Small intestine (tissue), 7 donors: ENCODE measurements around the gene ZNF384. TPM values are rescaled to one million over a fixed set of nuclear protein-coding genes. Genes with fewer than 3 reads are reported as not detected.

Source experiments
- DNase-seq, 2 donors: peaks; one replicate each; pipeline versions ENCODE4 v3.0.0 to v3.0.0-alpha.2; 2013
- FAIRE-seq: peaks from 2 replicates; lab custom pipeline; 2012; peaks lifted over from hg19 to GRCh38; lab: Jason Lieb, UNC
- H3K27ac ChIP-seq, 3 donors: one replicate each; pipeline ENCODE4 v1.5.1; 2013; ENCODE audit warnings: low read length in 2 of 3, mild to moderate bottlenecking in 2 of 3, control low read depth in 1 of 3, inconsistent platforms in 1 of 3, low read depth in 1 of 3, moderate library complexity in 1 of 3
- H3K27me3 ChIP-seq, 3 donors: one replicate each; pipeline ENCODE4 v1.6.1; 2013; ENCODE audit warnings: low read length in 3 of 3, inconsistent platforms in 1 of 3; ENCODE audit not compliant: control insufficient read depth in 3 of 3, insufficient read depth in 3 of 3
- H3K36me3 ChIP-seq, 3 donors: one replicate each; pipeline ENCODE4 v1.6.1; 2013; ENCODE audit warnings: low read length in 3 of 3, inconsistent platforms in 1 of 3, low read depth in 1 of 3, mild to moderate bottlenecking in 1 of 3, moderate library complexity in 1 of 3; ENCODE audit not compliant: control insufficient read depth in 3 of 3, insufficient read depth in 2 of 3
- H3K4me1 ChIP-seq, 3 donors: one replicate each; pipeline ENCODE4 v1.6.1; 2013; ENCODE audit warnings: low read length in 2 of 3, inconsistent platforms in 1 of 3, low read depth in 1 of 3, mild to moderate bottlenecking in 1 of 3, moderate library complexity in 1 of 3; ENCODE audit not compliant: control insufficient read depth in 3 of 3, insufficient read depth in 2 of 3
- H3K4me3 ChIP-seq, 3 donors: one replicate each; pipeline ENCODE4 v1.5.1; 2013; ENCODE audit warnings: low read length in 3 of 3, control low read depth in 1 of 3, inconsistent platforms in 1 of 3, low read depth in 1 of 3, mild to moderate bottlenecking in 1 of 3, moderate library complexity in 1 of 3
- H3K9me3 ChIP-seq, 2 donors: one replicate each; pipeline ENCODE4 v1.6.1; 2013; ENCODE audit warnings: low read depth in 1 of 2, low read length in 1 of 2; ENCODE audit not compliant: control insufficient read depth in 2 of 2, insufficient read depth in 1 of 2
- WGBS, 3 donors: extraction: QIAGEN DNeasy Blood & Tissue Kit; methylation state at CpG; one replicate each; pipeline ENCODE4 v1.1.7; 2013; 5-methylcytosine and 5-hydroxymethylcytosine counted together
- polyA plus RNA-seq, 4 donors: library from polyadenylated mRNA; stranded (reverse) in 3 of 4; unstranded in 1 of 4; fragments of 200-250 nt in 3 of 4; fragments of 120-200 nt in 1 of 4; gene quantifications; one replicate each; pipeline versions ENCODE4 v1.2.1 to v1.2.3, GENCODE V29; 2013
- donor health status: healthy with polysubstance abuse.
- donor health status: control.
- donor health status: control.
- donor health status: Bipolar disorder and iron deficiency.
- donor health status: healthy.

ZNF384 gene
- polyA plus RNA-seq, 4 donors = 26.2 to 82.3 (median 34.6) TPM

- Histone ChIP-seq H3K4me3 (no peak overlapping the region), H3K9me3 (no peaks in the 10 kb centered on the region), H3K27ac (no peak overlapping the region), H3K4me1 (no peaks in the 10 kb centered on the region), H3K27me3 (no peaks in the 10 kb centered on the region), H3K36me3 (peaks cover 30 to 60% (median 39%) of the 10 kb centered on the region in 3 donors)
- 85 to 96% (median 93%) methylated on average over 5 of the region's 5 CpGs for WGBS, 3 donors
- FAIRE-seq (no peak), DNase-seq (no peak)
These were observed 12.2 kb downstream of the ZNF384 start for GRCh38 chr12:6676962-6677361.

DNA sequence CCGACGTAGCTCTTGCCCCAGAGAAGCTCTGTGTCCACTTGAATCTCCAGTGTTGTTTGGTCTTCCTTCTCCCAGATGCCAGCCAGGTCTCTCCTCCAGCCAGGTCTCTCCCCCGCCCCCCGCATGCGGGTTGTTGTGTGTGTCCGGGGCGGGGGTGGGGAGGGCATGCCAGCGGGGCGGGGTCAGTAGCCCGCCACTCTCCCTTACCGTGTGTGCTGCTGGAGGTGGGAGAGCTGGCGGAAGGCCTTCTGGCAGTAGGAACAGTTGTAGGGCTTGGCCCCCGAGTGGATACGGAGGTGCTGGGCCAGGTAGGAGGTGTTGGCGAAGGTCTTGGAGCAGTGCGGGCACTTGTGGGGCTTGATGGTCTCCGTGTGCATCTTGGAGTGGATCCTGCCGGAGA lies 17.0 kb downstream of the ZNF384 start:
- no peaks in the 10 kb centered on the region for H3K4me1 ChIP-seq
- FAIRE-seq (no peak), DNase-seq (no peak)
- H3K27ac ChIP-seq = no peak overlapping the region
- WGBS, 3 donors = 90 to 92% (median 92%) methylated on average over 17 to 18 of the region's 18 CpGs
- peaks cover 45 to 67% (median 52%) of the 10 kb centered on the region in 3 donors for H3K36me3 ChIP-seq
- no peak overlapping the region for H3K4me3 ChIP-seq
- no peaks in the 10 kb centered on the region for H3K27me3 ChIP-seq
- no peaks in the 10 kb centered on the region for H3K9me3 ChIP-seq

GRCh38 chr12:6667559-6668210 lies 21.5 kb downstream of the ZNF384 start:
- H3K27me3 ChIP-seq = no peaks in the 10 kb centered on the region
- H3K36me3 ChIP-seq = peaks cover 32 to 57% (median 37%) of the 10 kb centered on the region in 3 donors
- 64 to 77% (median 76%) methylated on average over 7 to 8 of the region's 8 CpGs for WGBS, 3 donors
- no peaks in the 10 kb centered on the region for H3K9me3 ChIP-seq
- H3K4me3 ChIP-seq = no peak overlapping the region
- no peak overlapping the region for H3K27ac ChIP-seq
- DNase-seq = peak; percentile 46 to 54
- no peak for FAIRE-seq
- peaks cover 0 to 4% (median 0%) of the 10 kb centered on the region in 3 donors for H3K4me1 ChIP-seq

DNA sequence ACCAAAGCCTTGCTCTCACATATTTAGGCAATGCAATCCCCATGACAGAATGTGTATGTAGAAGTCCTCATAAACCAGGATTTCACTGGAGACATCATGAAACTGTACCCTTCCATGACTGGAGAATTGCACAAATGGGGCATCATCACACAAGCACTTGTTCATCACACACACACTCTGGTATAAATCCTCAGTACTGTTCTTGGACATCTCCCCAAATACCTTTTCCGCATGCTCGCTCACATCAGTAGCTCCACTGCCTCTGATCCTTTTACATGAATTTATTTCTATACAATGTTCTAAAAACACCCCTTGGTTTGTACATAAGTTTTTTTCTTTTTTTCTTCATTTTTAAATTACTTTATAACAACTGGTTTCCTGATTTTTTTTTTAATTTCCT lies 23.0 kb downstream of the ZNF384 start:
- Histone ChIP-seq H3K4me1 (peaks cover 0 to 10% (median 5%) of the 10 kb centered on the region in 3 donors), H3K27ac (no peak overlapping the region), H3K9me3 (no peaks in the 10 kb centered on the region), H3K4me3 (no peak overlapping the region), H3K36me3 (peaks cover 17 to 43% (median 25%) of the 10 kb centered on the region in 3 donors), H3K27me3 (no peaks in the 10 kb centered on the region)
- DNase-seq (no peak), FAIRE-seq (no peak)
- 94 to 100% (median 96%) methylated on average over 2 of the region's 2 CpGs for WGBS, 3 donors

DNA sequence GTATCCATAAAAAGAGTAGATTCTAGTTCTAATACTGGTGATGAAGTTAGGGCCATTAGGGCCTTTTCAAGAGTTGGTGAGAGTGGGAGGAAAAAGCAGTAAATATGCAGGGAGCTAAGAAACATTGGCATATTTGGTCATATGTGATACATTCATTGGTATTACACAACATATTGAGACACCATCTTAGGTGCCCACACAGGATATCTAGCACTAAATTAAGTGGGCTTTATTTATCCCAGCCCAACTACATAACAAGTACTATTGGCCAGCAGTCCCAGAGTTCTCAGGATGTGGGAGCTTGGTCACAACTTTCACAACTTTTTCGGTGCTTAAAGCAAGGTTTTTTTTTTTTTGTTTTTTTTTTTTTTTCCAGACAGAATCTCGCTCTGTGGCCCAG lies 24.3 kb downstream of the ZNF384 start:
- DNase-seq = no peak
- H3K9me3 ChIP-seq = no peaks in the 10 kb centered on the region
- no peak overlapping the region for H3K27ac ChIP-seq
- no peak for FAIRE-seq
- no peaks in the 10 kb centered on the region for H3K27me3 ChIP-seq
- peaks cover 0 to 10% (median 5%) of the 10 kb centered on the region in 3 donors for H3K4me1 ChIP-seq
- H3K4me3 ChIP-seq = no peak overlapping the region
- H3K36me3 ChIP-seq = peaks cover 8 to 32% (median 15%) of the 10 kb centered on the region in 3 donors
- 82 to 84% (median 83%) methylated on average over 2 of the region's 2 CpGs for WGBS, 3 donors

DNA sequence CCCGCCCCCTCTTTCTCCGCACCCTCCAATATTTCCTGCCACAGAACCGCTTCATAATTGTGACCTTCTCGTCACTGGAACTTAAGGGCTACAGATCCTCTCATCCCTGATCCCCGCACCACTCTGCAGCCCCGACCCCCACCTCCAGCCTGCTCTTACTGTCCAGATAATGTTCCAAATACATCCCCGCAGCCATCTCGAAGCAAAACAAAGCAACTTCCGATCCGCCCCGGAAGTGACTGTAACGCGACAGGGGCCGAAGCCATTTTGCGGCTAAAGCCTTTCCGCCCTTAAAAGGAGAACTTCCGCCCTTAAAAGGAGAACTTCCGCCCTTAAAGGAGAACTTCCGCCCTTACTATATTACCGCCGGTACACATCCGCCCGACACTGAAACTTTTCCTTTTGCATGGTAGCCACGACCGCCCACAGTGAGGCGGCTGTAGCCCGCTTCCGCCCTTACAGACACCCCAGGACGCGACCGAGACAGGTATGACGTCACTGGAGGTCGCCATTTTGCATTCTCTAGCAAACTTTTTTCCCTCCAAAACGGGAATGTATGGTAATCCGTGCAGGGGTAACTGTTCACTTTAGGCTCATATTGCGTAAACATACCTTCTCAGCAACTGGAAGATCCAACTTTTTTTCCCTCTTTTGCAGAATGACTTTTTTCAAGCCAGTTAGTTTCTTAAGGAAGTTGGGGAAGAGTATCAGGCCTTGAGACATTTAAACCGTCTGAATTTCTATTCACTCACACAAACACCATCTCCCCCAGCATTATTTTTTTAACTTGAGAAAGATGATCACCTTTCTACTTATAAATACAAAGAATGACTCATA lies 26.1 kb downstream of the ZNF384 start, which contains the start of gene ING4:
TSS of gene ING4 (minus strand) at position 214 of the 837 bp plus-strand sequence. CDS start at position 196, 18 bp downstream.
- Histone ChIP-seq H3K27ac (peak within 1 kb of the TSS; percentile 58 to 92 (median 84)), H3K27me3 (no peaks in the 10 kb centered on the region), H3K36me3 (peaks cover 6 to 33% (median 10%) of the 10 kb centered on the region in 3 donors), H3K4me1 (peaks cover 0 to 10% (median 5%) of the 10 kb centered on the region in 3 donors), H3K4me3 (peak within 1 kb of the TSS; percentile 58 to 86 (median 78)), H3K9me3 (no peaks in the 10 kb centered on the region)
- WGBS, 3 donors = 2% methylated on average over 37 of the region's 37 CpGs
- FAIRE-seq (peak; percentile 80), DNase-seq (peak; percentile 100)

DNA sequence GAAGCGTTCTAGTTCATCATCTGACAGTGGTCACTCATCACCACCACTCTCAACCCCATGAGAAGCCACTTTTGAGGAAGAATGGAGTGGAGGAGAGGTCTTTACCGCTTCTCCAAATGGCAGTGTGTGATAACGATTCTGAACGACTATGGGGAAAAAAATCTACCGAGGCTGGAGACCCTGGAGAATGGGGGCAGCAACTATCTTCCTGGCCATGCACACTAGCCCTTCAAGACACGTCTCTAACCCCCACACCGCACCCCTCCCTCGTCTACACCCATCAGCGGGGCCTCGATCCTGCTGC lies 26.6 kb downstream of the ZNF384 start:
- WGBS, 3 donors = 0 to 1% (median 0%) methylated on average over 10 of the region's 10 CpGs
- FAIRE-seq (no peak), DNase-seq (no peak)
- H3K4me1 ChIP-seq = peaks cover 0 to 10% (median 5%) of the 10 kb centered on the region in 3 donors
- H3K4me3 ChIP-seq = peak overlapping the region; percentile 58 to 86 (median 78)
- H3K9me3 ChIP-seq = no peaks in the 10 kb centered on the region
- no peaks in the 10 kb centered on the region for H3K27me3 ChIP-seq
- H3K27ac ChIP-seq = peak overlapping the region; percentile 34 to 78 (median 65)
- H3K36me3 ChIP-seq = peaks cover under 1 to 31% (median 5%) of the 10 kb centered on the region in 3 donors

DNA sequence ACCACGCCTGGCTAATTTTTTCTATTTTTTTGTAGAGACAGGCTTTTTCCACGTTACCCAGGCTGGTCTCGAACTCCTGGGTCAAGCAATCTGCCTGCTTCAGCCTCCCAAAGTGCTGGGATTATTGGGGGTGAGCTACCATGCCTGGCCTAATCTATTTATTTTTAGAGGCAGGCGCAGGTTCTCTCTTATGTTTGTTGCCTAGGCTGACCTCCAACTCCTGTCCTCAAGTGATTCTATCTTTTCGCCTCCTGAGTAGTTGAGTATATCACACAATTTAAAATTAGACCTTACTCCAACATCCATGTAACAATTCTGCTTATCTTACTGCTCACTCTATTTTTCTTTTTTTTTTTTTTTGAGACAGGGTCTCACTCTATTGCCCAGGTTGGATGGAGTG lies 35.2 kb downstream of the ZNF384 start:
- WGBS, 3 donors = 93 to 97% (median 95%) methylated on average over 5 of the region's 5 CpGs

More for the DNA sequence above, 35.2 kb downstream of the ZNF384 start:
- peaks cover 7 to 77% (median 19%) of the 10 kb centered on the region in 3 donors for H3K36me3 ChIP-seq
- no peaks in the 10 kb centered on the region for H3K4me1 ChIP-seq
- no peak for FAIRE-seq
- no peak overlapping the region for H3K27ac ChIP-seq
- H3K9me3 ChIP-seq = no peaks in the 10 kb centered on the region
- no peaks in the 10 kb centered on the region for H3K27me3 ChIP-seq
- DNase-seq = no peak
- H3K4me3 ChIP-seq = no peak overlapping the region
